Spleen (tissue), 11 donors: Measurements from ENCODE around the gene C14orf93. TPM values are rescaled to one million over a fixed set of nuclear protein-coding genes. Genes with fewer than 3 reads are reported as not detected.

Source experiments
- DNase-seq: peaks from one replicate; pipeline ENCODE4 v3.0.0-alpha.2; 2020
- H3K27ac ChIP-seq, 8 donors: fragments of 200-600 bp; sonication (generic) in 7 of 8; 1 replicate in 4 of 8; 2 replicates in 4 of 8; pipeline versions ENCODE4 v1.5.0 to v1.8.0; 2016 to 2021; ENCODE audit warnings: inconsistent platforms in 4 of 8, mild to moderate bottlenecking in 4 of 8, moderate library complexity in 1 of 8
- H3K27me3 ChIP-seq, 7 donors: fragments of 200-600 bp; sonication (generic) in 6 of 7; replicated peaks in 1 of 7; 1 replicate in 4 of 7; 2 replicates in 3 of 7; pipeline versions ENCODE4 v1.5.0 to v1.8.0; 2016 to 2021; ENCODE audit warnings: inconsistent platforms in 3 of 7, mild to moderate bottlenecking in 1 of 7
- H3K36me3 ChIP-seq, 6 donors: fragments of 200-600 bp; sonication (generic) in 5 of 6; 1 replicate in 4 of 6; 2 replicates in 2 of 6; pipeline versions ENCODE4 v1.5.0 to v1.8.0; 2016 to 2021; ENCODE audit warnings: inconsistent platforms in 2 of 6
- H3K4me1 ChIP-seq, 6 donors: fragments of 200-600 bp; sonication (generic) in 5 of 6; 1 replicate in 3 of 6; 2 replicates in 3 of 6; pipeline versions ENCODE4 v1.5.0 to v1.8.0; 2016 to 2021; ENCODE audit warnings: inconsistent platforms in 3 of 6
- H3K4me3 ChIP-seq, 8 donors: fragments of 200-600 bp; sonication (generic) in 7 of 8; 1 replicate in 4 of 8; 2 replicates in 4 of 8; pipeline versions ENCODE4 v1.5.0 to v1.8.0; 2016 to 2021; ENCODE audit warnings: inconsistent platforms in 4 of 8, mild to moderate bottlenecking in 4 of 8, moderate library complexity in 2 of 8
- H3K9me3 ChIP-seq, 8 donors: fragments of 200-600 bp; sonication (generic) in 7 of 8; 1 replicate in 4 of 8; 2 replicates in 4 of 8; pipeline versions ENCODE4 v1.5.0 to v1.8.0; 2016 to 2021; ENCODE audit warnings: inconsistent platforms in 4 of 8
- CTCF ChIP-seq, 11 experiments: fragments of 200-600 bp in 7 of 11; fragments of 450-650 bp in 4 of 11; sonication (generic) in 4 of 11; IDR thresholded peaks in 8 of 11; conservative IDR thresholded peaks in 3 of 11; 1 replicate in 7 of 11; 2 replicates in 4 of 11; pipeline versions ENCODE4 v1.4.0 to v1.8.0; 2016 to 2021; ENCODE audit warnings: antibody characterized with exemption in 11 of 11, inconsistent platforms in 4 of 11, mild to moderate bottlenecking in 1 of 11
- POLR2A ChIP-seq, 3 donors: fragments of 450-650 bp; IDR thresholded peaks; one replicate each; pipeline ENCODE4 v1.5.1; 2017; ENCODE audit warnings: antibody characterized with exemption in 3 of 3, mild to moderate bottlenecking in 1 of 3
- POLR2AphosphoS5 ChIP-seq, 3 donors: sonication (generic); formaldehyde crosslinking; IDR thresholded peaks; one replicate each; pipeline ENCODE4 v1.5.1; 2017; ENCODE audit warnings: antibody characterized with exemption in 3 of 3
- WGBS, 5 donors: extraction: QIAGEN DNeasy Blood & Tissue Kit in 3 of 5; methylation state at CpG; one replicate each; pipeline versions ENCODE4 v1.1.5 to v1.1.7; 2013 to 2018; 5-methylcytosine and 5-hydroxymethylcytosine counted together
- intact Hi-C: fragments of 100-400 bp; cut with DNase I; formaldehyde crosslinking; loops from one replicate; pipeline ENCODE4 v1.15.0; 2023; ENCODE audit warnings: low total_unique reads
- polyA plus RNA-seq, 3 donors: library from polyadenylated mRNA; stranded (reverse); fragments of 200-250 nt; gene quantifications; one replicate each; pipeline ENCODE4 v1.2.1, GENCODE V29; 2013
- total RNA-seq, 7 donors: library from RNA; depleted of rRNA in 3 of 7; stranded (reverse); fragments of >200 nt in 3 of 7; fragmentation: NEBNext Ultra II Directional in 4 of 7; extraction: Animal tissue kit (Norgen Biotek cat#: 25700) in 4 of 7; gene quantifications; one replicate each; pipeline versions ENCODE4 v1.1.0 to v1.2.1, GENCODE V29; 2016 to 2021
- donor health status: healthy with polysubstance abuse.
- donor health status: DM: no; HTN: no; CAD: no; lungs with moderate emphysema.
- donor health status: DM: no; HTN: no; CAD: no.
- donor health status: Bipolar disorder and iron deficiency.
- donor health status: healthy.
- donor health status: DM: no; HTN: no; CAD: no.
- donor health status: DM: yes; HTN: yes; CAD: no.

Gene C14orf93
- total and polyA plus RNA-seq, 10 donors: 7.3 to 27.0 (median 10.6) TPM

- Histone ChIP-seq H3K27me3 (peaks cover 0 to 32% (median 23%) of the 10 kb centered on the region in 7 donors), H3K4me3 (no peak overlapping the region), H3K27ac (peak overlapping the region in 4 of 8 donors; percentile 11 to 54 (median 38)), H3K36me3 (no peaks in the 10 kb centered on the region), H3K4me1 (peaks cover 7 to 91% (median 43%) of the 10 kb centered on the region in 6 donors), H3K9me3 (no peaks in the 10 kb centered on the region)
- no peak for TF ChIP-seq CTCF (IDR thresholded peaks at IDR 0.05 in 8 of 11, conservative IDR thresholded peaks at IDR 0.05 in 3 of 11)
- TF ChIP-seq POLR2A (IDR thresholded peaks at IDR 0.05): no peak
- no peak for TF ChIP-seq POLR2AphosphoS5 (IDR thresholded peaks at IDR 0.05)
- 62 to 92% (median 74%) methylated on average over 8 of the region's 8 CpGs for WGBS, 5 donors
- DNase-seq: no peak
- intact Hi-C loops: no loop called here
These were observed 32.1 kb downstream of the C14orf93 start for GRCh38 chr14:22977684-22978486.

GRCh38 chr14:22977434-22977683 lies 32.6 kb downstream of the C14orf93 start:
- peak overlapping the region in 4 of 8 donors; percentile 5 to 54 (median 38) for H3K27ac ChIP-seq
- no peak for TF ChIP-seq CTCF (IDR thresholded peaks at IDR 0.05 in 8 of 11, conservative IDR thresholded peaks at IDR 0.05 in 3 of 11)
- no peak for TF ChIP-seq POLR2A (IDR thresholded peaks at IDR 0.05)
- no peak for TF ChIP-seq POLR2AphosphoS5 (IDR thresholded peaks at IDR 0.05)
- H3K36me3 ChIP-seq: no peaks in the 10 kb centered on the region
- H3K9me3 ChIP-seq: no peaks in the 10 kb centered on the region
- DNase-seq: no peak
- no peak overlapping the region for H3K4me3 ChIP-seq
- peaks cover 0 to 27% (median 23%) of the 10 kb centered on the region in 7 donors for H3K27me3 ChIP-seq
- intact Hi-C loops: no loop called here
- peaks cover 7 to 86% (median 39%) of the 10 kb centered on the region in 6 donors for H3K4me1 ChIP-seq

GRCh38 chr14:22976620-22977433 lies 33.1 kb downstream of the C14orf93 start:
- Histone ChIP-seq H3K27ac (peak overlapping the region in 4 of 8 donors; percentile 5 to 42 (median 36)), H3K4me1 (peaks cover 7 to 80% (median 34%) of the 10 kb centered on the region in 6 donors), H3K4me3 (no peak overlapping the region), H3K36me3 (no peaks in the 10 kb centered on the region), H3K9me3 (no peaks in the 10 kb centered on the region), H3K27me3 (peaks cover 0 to 22% (median 17%) of the 10 kb centered on the region in 7 donors)
- WGBS, 5 donors: 47 to 60% (median 56%) methylated on average over 6 of the region's 6 CpGs
- no peak for DNase-seq
- intact Hi-C loops: no loop called here
- TF ChIP-seq POLR2AphosphoS5 (IDR thresholded peaks at IDR 0.05) (no peak), POLR2A (IDR thresholded peaks at IDR 0.05) (no peak), CTCF (IDR thresholded peaks at IDR 0.05 in 8 of 11, conservative IDR thresholded peaks at IDR 0.05 in 3 of 11) (no peak)
